SK-N-MC (cell line): ENCODE results near the gene IPPK.

Experiments used
- EZH2 ChIP-seq: fragments of 200-600 bp; sonication (generic); IDR thresholded peaks from one replicate; pipeline ENCODE4 v1.6.1; 2017; ENCODE audit warnings: antibody characterized with exemption
- FOXP2 ChIP-seq: optimal IDR thresholded peaks from 2 replicates; pipeline ENCODE3; 2011; ENCODE audit warnings: mild to moderate bottlenecking, moderate library complexity; ENCODE audit not compliant: insufficient read depth; ENCODE audit errors: extremely low read length, control extremely low read depth
- POLR2AphosphoS5 ChIP-seq: IDR thresholded peaks from 2 replicates; pipeline ENCODE4 v1.6.1; 2012; ENCODE audit warnings: mild to moderate bottlenecking, low read depth, low read length, borderline replicate concordance

- TF ChIP-seq POLR2AphosphoS5 (no peak), FOXP2 (no peak), EZH2 (no peak)
These were observed 56.4 kb downstream of the IPPK start for GRCh38 chr9:92613268-92614122.
